ENCODE measurements around the gene GPRC5C. TPM values are rescaled to one million over a fixed set of nuclear protein-coding genes. Genes with fewer than 3 reads are reported as not detected.

GPRC5C gene
- total RNA-seq, 2 donors from 2014 or later: 56.0 to 67.0 TPM

- DNase-seq (ENCODE audit: low spot score): no peak
Observed at GRCh38 chr17:74407384-74407783, 24.5 kb upstream of the GPRC5C start.

DNA sequence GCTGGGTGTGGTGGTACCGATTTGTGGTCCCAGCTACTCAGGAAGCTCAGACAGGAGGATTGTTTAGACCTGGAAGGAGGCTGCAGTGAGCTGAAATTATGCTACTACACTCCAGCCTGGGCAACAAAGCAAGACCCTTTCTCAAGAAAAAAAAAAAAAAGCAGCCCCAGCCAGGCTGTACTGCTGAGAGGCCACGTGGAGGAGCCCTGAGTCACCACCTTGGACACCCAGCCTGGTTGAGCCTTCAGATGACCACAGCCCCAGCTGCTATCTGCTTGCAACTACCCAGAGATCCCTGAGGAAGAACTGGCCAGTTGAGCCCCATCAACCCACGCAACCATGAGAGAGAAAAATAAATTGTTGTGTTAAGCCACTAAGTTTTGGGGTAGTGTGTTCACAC is 23.6 kb upstream of the GPRC5C start:
- TF ChIP-seq CTCF (IDR thresholded peaks at IDR 0.05): no peak
- H3K4me1 ChIP-seq (ENCODE audit: control insufficient read depth in 1 of 2, low read depth in 2 of 2): no peaks in the 10 kb centered on the region
- H3K36me3 ChIP-seq: no peaks in the 10 kb centered on the region
- H3K4me3 ChIP-seq: no peak overlapping the region
- DNase-seq (ENCODE audit: low spot score) (no peak), ATAC-seq (ENCODE audit: insufficient number of reproducible peaks, low FRiP score, low read depth) (no peak)
- H3K9me3 ChIP-seq: no peaks in the 10 kb centered on the region
- no peak overlapping the region for H3K27ac ChIP-seq
- no peaks in the 10 kb centered on the region for H3K27me3 ChIP-seq (replicated peaks; ENCODE audit: insufficient read depth)

More at GRCh38 chr17:74407384-74407783, 24.5 kb upstream of the GPRC5C start:
- no peaks in the 10 kb centered on the region for H3K36me3 ChIP-seq
- H3K27me3 ChIP-seq (replicated peaks; ENCODE audit: insufficient read depth): no peaks in the 10 kb centered on the region
- H3K27ac ChIP-seq: no peak overlapping the region
- ATAC-seq (ENCODE audit: insufficient number of reproducible peaks, low FRiP score, low read depth): no peak
- no peaks in the 10 kb centered on the region for H3K9me3 ChIP-seq
- no peak overlapping the region for H3K4me3 ChIP-seq
- TF ChIP-seq CTCF (IDR thresholded peaks at IDR 0.05): no peak
- H3K4me1 ChIP-seq (ENCODE audit: control insufficient read depth in 1 of 2, low read depth in 2 of 2): no peaks in the 10 kb centered on the region

DNA sequence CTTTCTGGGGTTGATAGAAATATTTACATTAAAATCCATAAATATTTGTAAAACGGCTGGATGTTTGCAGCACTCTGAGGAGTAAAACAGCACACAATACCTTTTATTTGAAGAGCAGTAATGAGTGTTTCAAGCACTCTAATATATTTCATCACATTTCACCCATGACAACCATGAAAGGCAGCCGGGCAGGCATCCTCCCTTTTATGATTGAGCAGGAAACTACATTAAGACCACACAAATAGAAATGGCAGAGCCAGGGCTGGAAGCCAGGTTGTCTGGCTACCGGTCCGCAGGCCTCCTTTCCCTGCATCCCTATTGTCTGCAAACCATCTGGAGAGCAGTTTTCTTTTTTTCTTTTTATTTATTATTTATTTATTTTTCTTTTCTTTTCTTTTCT is 23.1 kb upstream of the GPRC5C start:
- DNase-seq (ENCODE audit: low spot score) (no peak), ATAC-seq (ENCODE audit: insufficient number of reproducible peaks, low FRiP score, low read depth) (no peak)
- H3K27me3 ChIP-seq (replicated peaks; ENCODE audit: insufficient read depth): no peaks in the 10 kb centered on the region
- no peak overlapping the region for H3K4me3 ChIP-seq
- H3K27ac ChIP-seq: no peak overlapping the region
- no peaks in the 10 kb centered on the region for H3K4me1 ChIP-seq (ENCODE audit: control insufficient read depth in 1 of 2, low read depth in 2 of 2)
- H3K9me3 ChIP-seq: no peaks in the 10 kb centered on the region
- H3K36me3 ChIP-seq: no peaks in the 10 kb centered on the region
- no peak for TF ChIP-seq CTCF (IDR thresholded peaks at IDR 0.05)

DNA sequence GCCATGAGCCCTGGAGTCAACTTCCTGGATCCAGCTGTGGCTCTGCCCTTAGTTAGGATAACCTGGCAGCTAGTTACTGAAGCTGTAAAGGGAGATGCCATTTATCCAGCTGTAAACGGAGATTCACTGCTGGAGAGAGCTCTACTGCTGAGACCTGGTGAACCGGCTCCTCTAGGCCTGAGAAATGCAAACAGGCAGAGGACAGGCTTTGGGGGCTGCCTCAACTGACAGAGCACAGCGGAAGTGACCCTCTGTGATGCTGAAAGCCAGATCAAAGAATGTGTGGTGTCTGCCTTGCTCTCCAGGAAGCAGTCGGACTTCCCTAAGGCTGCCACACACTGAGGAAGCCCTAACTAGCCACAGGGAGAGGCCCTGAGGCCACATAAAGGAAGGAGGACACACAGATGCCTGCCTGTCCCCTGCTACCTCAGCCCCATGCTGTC is 21.9 kb upstream of the GPRC5C start:
- no peaks in the 10 kb centered on the region for H3K9me3 ChIP-seq
- no peak for TF ChIP-seq CTCF (IDR thresholded peaks at IDR 0.05)
- no peak overlapping the region for H3K27ac ChIP-seq
- no peak for ATAC-seq (ENCODE audit: insufficient number of reproducible peaks, low FRiP score, low read depth)
- no peaks in the 10 kb centered on the region for H3K36me3 ChIP-seq
- H3K4me3 ChIP-seq: no peak overlapping the region
- no peaks in the 10 kb centered on the region for H3K4me1 ChIP-seq (ENCODE audit: control insufficient read depth in 1 of 2, low read depth in 2 of 2)
- DNase-seq (ENCODE audit: low spot score): no peak
- no peaks in the 10 kb centered on the region for H3K27me3 ChIP-seq (replicated peaks; ENCODE audit: insufficient read depth)

DNA sequence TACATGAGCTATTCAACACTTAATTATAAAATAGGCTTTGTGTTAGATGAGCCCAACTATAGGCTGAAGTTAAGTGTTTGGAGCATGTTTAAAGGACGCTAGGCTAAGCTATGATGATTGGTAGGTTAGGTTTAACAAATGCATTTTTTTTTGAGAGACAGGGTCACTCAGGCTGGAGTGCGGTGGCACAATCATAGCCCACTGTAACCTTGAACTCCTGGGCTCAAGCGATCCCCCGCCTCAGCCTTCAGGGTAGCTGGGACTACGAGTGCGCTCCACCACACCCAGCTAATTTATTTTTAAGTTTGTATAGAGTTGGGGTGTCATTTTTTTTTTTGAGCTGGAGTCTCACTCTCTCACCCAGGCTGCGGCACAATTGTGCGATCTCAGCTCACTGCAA is 19.3 kb upstream of the GPRC5C start:
- DNase-seq (ENCODE audit: low spot score) (no peak), ATAC-seq (ENCODE audit: insufficient number of reproducible peaks, low FRiP score, low read depth) (no peak)
- no peaks in the 10 kb centered on the region for H3K4me1 ChIP-seq (ENCODE audit: control insufficient read depth in 1 of 2, low read depth in 2 of 2)
- H3K9me3 ChIP-seq: no peaks in the 10 kb centered on the region
- no peak overlapping the region for H3K4me3 ChIP-seq
- H3K36me3 ChIP-seq: no peaks in the 10 kb centered on the region
- TF ChIP-seq CTCF (IDR thresholded peaks at IDR 0.05): no peak
- H3K27ac ChIP-seq: no peak overlapping the region
- H3K27me3 ChIP-seq (replicated peaks; ENCODE audit: insufficient read depth): no peaks in the 10 kb centered on the region
